Stomach (tissue), 9 donors: ENCODE measurements around the gene ZNF175. TPM values are rescaled to one million over a fixed set of nuclear protein-coding genes. Genes with fewer than 3 reads are reported as not detected.
A peak's percentile ranks its signal among the peaks of the same experiment; 100 is the strongest.

Source experiments
- DNase-seq, 2 donors: peaks; one replicate each; pipeline versions ENCODE4 v3.0.0 to v3.0.0-alpha.2; 2013 to 2019
- H3K27ac ChIP-seq, 5 donors: fragments of 200-600 bp in 4 of 5; sonication (generic) in 4 of 5; one replicate each; pipeline ENCODE4 v1.5.1; 2013 to 2019; ENCODE audit warnings: mild to moderate bottlenecking in 1 of 5, moderate library complexity in 1 of 5
- H3K27me3 ChIP-seq, 3 donors: fragments of 200-600 bp; sonication (generic); one replicate each; pipeline ENCODE4 v1.5.1; 2017 to 2019; ENCODE audit warnings: mixed run types in 1 of 3
- H3K36me3 ChIP-seq, 4 donors: fragments of 200-600 bp; sonication (generic); 1 replicate in 3 of 4; 2 replicates in 1 of 4; pipeline ENCODE4 v1.5.1; 2016 to 2019
- H3K4me1 ChIP-seq, 4 donors: fragments of 200-600 bp; sonication (generic); one replicate each; pipeline ENCODE4 v1.5.1; 2016 to 2019
- H3K4me3 ChIP-seq, 4 donors: fragments of 200-600 bp; sonication (generic) in 3 of 4; one replicate each; pipeline ENCODE4 v1.5.1; 2016 to 2019; ENCODE audit warnings: mild to moderate bottlenecking in 1 of 4
- H3K9me3 ChIP-seq, 4 donors: fragments of 200-600 bp; sonication (generic); one replicate each; pipeline ENCODE4 v1.5.1; 2016 to 2019
- CTCF ChIP-seq, 7 experiments: fragments of 450-650 bp in 4 of 7; fragments of 200-600 bp in 3 of 7; sonication (generic) in 3 of 7; IDR thresholded peaks; one replicate each; pipeline ENCODE4 v1.5.1; 2016 to 2019; ENCODE audit warnings: antibody characterized with exemption in 7 of 7, control low read depth in 2 of 7, mild to moderate bottlenecking in 1 of 7
- EP300 ChIP-seq: sonication (generic); formaldehyde crosslinking; IDR thresholded peaks from one replicate; pipeline ENCODE4 v1.6.1; 2017; ENCODE audit warnings: antibody characterized with exemption
- POLR2A ChIP-seq, 4 donors: fragments of 450-650 bp; IDR thresholded peaks; one replicate each; pipeline ENCODE4 v1.6.1; 2016; ENCODE audit warnings: antibody characterized with exemption in 4 of 4, control low read depth in 2 of 4, mild to moderate bottlenecking in 1 of 4, moderate library complexity in 1 of 4
- POLR2AphosphoS5 ChIP-seq, 3 donors: sonication (generic); formaldehyde crosslinking; IDR thresholded peaks; one replicate each; pipeline ENCODE4 v1.6.1; 2016; ENCODE audit warnings: antibody characterized with exemption in 3 of 3
- WGBS, 5 donors: extraction: QIAGEN DNeasy Blood & Tissue Kit in 3 of 5; methylation state at CpG; one replicate each; pipeline versions ENCODE4 v1.1.5 to v1.1.7; 2013 to 2018; 5-methylcytosine and 5-hydroxymethylcytosine counted together
- intact Hi-C: fragments of 100-400 bp; cut with DNase I; formaldehyde crosslinking; loops from one replicate; pipeline ENCODE4 v1.15.1; 2023; ENCODE audit warnings: low total_unique reads
- polyA plus RNA-seq, 3 donors: library from polyadenylated mRNA; stranded (reverse); fragments of 200-250 nt; gene quantifications; one replicate each; pipeline ENCODE4 v1.2.3, GENCODE V29; 2013
- total RNA-seq, 5 donors: library from RNA; depleted of rRNA; stranded (reverse); fragments of >200 nt; gene quantifications; one replicate each; pipeline versions ENCODE4 v1.1.0 to v1.2.3, GENCODE V29; 2014 to 2016
- donor health status: healthy with polysubstance abuse.
- donor health status: Bipolar disorder and iron deficiency.
- donor health status: healthy.

The ZNF175 gene
- total and polyA plus RNA-seq, 8 donors = 1.2 to 12.9 (median 3.9) TPM

- no peaks in the 10 kb centered on the region for H3K4me1 ChIP-seq
- no peak for DNase-seq
- TF ChIP-seq CTCF (IDR thresholded peaks at IDR 0.05) (no peak), EP300 (no peak), POLR2AphosphoS5 (IDR thresholded peaks at IDR 0.05) (no peak), POLR2A (IDR thresholded peaks at IDR 0.05) (no peak)
- no peak overlapping the region for H3K27ac ChIP-seq
- peaks cover 0 to 35% (median 5%) of the 10 kb centered on the region in 3 donors for H3K27me3 ChIP-seq
- peaks cover 0 to 11% (median 0%) of the 10 kb centered on the region in 4 donors for H3K9me3 ChIP-seq
- 67 to 80% (median 72%) methylated on average over 5 of the region's 5 CpGs for WGBS, 5 donors
- intact Hi-C loops = no loop called here
- no peak overlapping the region for H3K4me3 ChIP-seq
- H3K36me3 ChIP-seq = no peaks in the 10 kb centered on the region
Observed at GRCh38 chr19:51632126-51632525, 61.0 kb downstream of the ZNF175 start.

- 6 to 19% (median 17%) methylated on average over 5 of the region's 5 CpGs for WGBS, 5 donors
- peaks cover 0 to 35% (median 0%) of the 10 kb centered on the region in 3 donors for H3K27me3 ChIP-seq
Observed at GRCh38 chr19:51637362-51637978, 66.4 kb downstream of the ZNF175 start.

GRCh38 chr19:51639916-51640315, 68.8 kb downstream of the ZNF175 start:
- DNase-seq = no peak
- intact Hi-C loops = no loop called here
- Histone ChIP-seq H3K9me3 (peaks cover 0 to 12% (median 0%) of the 10 kb centered on the region in 4 donors), H3K27me3 (peaks cover 0 to 46% (median 0%) of the 10 kb centered on the region in 3 donors), H3K4me3 (no peak overlapping the region), H3K27ac (no peak overlapping the region), H3K4me1 (peaks cover 0 to 6% (median 0%) of the 10 kb centered on the region in 4 donors), H3K36me3 (peaks cover 0 to 3% (median 0%) of the 10 kb centered on the region in 4 donors)
- TF ChIP-seq CTCF (IDR thresholded peaks at IDR 0.05) (no peak), EP300 (no peak), POLR2A (IDR thresholded peaks at IDR 0.05) (no peak), POLR2AphosphoS5 (IDR thresholded peaks at IDR 0.05) (no peak)
- WGBS, 5 donors = 71 to 79% (median 73%) methylated on average over 4 of the region's 4 CpGs

More at GRCh38 chr19:51637362-51637978, 66.4 kb downstream of the ZNF175 start:
- Histone ChIP-seq H3K27ac (no peak overlapping the region), H3K4me1 (no peaks in the 10 kb centered on the region), H3K36me3 (no peaks in the 10 kb centered on the region), H3K4me3 (no peak overlapping the region), H3K9me3 (peaks cover 0 to 12% (median 0%) of the 10 kb centered on the region in 4 donors)
- DNase-seq = no peak
- no peak for TF ChIP-seq POLR2AphosphoS5 (IDR thresholded peaks at IDR 0.05)
- no peak for TF ChIP-seq POLR2A (IDR thresholded peaks at IDR 0.05)
- TF ChIP-seq EP300 = no peak
- TF ChIP-seq CTCF (IDR thresholded peaks at IDR 0.05) = peak in 1 of 7 experiments; percentile 28
- intact Hi-C loops = no loop called here

- no peak overlapping the region for H3K4me3 ChIP-seq
- H3K36me3 ChIP-seq = peaks cover 0 to 3% (median 0%) of the 10 kb centered on the region in 4 donors
- peaks cover 0 to 46% (median 0%) of the 10 kb centered on the region in 3 donors for H3K27me3 ChIP-seq
- TF ChIP-seq POLR2AphosphoS5 (IDR thresholded peaks at IDR 0.05) (no peak), EP300 (no peak), POLR2A (IDR thresholded peaks at IDR 0.05) (no peak), CTCF (IDR thresholded peaks at IDR 0.05) (no peak)
- H3K27ac ChIP-seq = no peak overlapping the region
- intact Hi-C loops = no loop called here
- no peak for DNase-seq
- 75 to 94% (median 84%) methylated on average over 3 of the region's 3 CpGs for WGBS, 5 donors
- H3K9me3 ChIP-seq = peaks cover 0 to 12% (median 0%) of the 10 kb centered on the region in 4 donors
- peaks cover 0 to 6% (median 0%) of the 10 kb centered on the region in 4 donors for H3K4me1 ChIP-seq
Observed at GRCh38 chr19:51640386-51640785, 69.3 kb downstream of the ZNF175 start.
